GM21529 (cell line): ENCODE results near the gene C1QTNF6.

Experiments
- ATAC-seq: cut with Tn5 transposase; IDR thresholded peaks from one replicate; pipeline ENCODE4 v1.9.1; 2021; ENCODE audit not compliant: unreplicated experiment

The C1QTNF6 gene

DNA sequence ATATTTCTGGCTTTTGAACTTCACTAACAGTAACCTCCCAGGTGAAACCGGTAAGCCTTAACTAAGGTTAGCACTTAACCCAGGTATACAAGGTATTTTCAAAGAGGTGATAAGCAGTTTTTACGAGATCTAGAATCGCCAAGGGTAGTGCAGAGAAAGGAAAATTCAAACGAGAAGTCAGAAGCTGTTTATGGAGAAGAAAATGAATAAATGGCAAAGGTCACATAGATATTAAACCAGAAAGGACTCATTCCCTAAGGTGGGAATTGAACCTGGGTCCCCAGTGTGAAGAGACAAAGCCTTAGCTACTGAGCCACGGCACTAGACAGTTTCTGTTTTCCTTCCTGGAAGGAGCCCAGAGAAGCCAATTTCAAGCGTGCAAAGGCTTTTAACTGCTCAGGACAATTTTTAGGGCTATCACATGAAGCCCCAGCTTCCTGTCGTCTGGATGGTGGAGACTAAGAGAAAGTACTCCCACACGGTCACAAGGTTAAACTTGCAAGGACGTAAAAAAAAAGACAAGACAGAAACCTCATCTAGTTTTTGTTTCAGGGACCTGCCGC lies 5.7 kb upstream of the C1QTNF6 start:
- ATAC-seq, result peak; percentile 45

DNA sequence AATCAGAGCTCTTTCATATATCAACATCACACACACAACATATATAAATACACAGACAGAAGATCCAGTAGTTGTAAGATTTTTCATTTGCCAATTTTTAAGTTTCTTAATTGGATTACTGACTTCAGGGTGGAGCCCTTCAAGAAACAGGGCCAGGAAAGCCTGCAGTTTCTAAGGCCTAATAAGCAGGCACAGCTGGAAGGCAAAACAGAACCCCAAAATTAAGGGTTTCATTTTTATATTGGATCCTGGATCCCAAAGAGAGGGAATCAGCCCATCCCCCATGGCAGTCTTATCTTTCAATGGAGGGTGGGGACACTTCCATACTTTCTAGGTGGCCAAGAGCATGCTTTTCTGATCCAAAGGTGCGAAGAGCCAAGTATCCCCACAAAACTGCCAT lies 4.7 kb upstream of the C1QTNF6 start:
- no peak for ATAC-seq

DNA sequence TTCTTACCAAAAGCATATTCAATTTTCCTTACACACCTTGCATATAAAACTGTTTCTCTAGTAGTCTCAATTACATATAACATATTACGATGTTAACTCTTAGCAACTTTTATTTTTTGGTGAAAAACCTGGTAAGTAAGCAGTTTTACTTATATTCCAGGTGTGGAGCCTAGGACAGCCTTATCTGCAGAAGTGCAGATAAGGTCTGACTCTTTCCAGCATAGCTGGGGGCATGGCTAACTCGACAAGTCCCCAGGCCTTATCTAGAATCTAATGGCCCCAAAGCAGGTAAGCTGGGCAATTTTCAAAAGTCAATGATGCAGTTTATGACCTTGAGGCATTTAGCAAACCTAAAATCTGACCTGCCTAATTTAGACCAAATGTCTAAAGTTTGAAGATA lies 4.2 kb upstream of the C1QTNF6 start:
- no peak for ATAC-seq

DNA sequence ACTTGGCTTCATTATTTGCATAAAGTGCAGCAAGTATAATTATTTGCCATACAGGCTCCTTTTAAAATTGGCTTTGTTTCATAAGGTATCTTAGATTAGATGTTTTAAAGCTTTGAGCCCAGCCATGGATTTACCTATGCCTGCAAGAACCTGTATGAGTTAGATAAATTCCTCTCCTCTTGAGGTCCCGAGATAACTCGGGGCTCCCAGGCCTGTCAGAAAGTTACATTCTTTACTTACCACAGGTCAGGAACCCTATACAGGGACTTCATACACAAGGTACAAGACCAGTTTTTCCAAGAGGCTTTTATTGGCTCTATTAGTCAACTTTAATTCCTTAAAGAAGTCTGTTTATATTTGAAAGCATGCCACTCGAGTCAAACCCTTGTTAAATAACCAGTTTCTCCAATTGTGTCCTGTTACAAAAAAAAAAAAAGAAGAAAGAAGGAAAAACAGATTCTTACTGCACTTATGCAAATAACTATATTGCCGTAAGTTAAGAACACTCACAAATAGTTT lies 2.3 kb upstream of the C1QTNF6 start:
- no peak for ATAC-seq

DNA sequence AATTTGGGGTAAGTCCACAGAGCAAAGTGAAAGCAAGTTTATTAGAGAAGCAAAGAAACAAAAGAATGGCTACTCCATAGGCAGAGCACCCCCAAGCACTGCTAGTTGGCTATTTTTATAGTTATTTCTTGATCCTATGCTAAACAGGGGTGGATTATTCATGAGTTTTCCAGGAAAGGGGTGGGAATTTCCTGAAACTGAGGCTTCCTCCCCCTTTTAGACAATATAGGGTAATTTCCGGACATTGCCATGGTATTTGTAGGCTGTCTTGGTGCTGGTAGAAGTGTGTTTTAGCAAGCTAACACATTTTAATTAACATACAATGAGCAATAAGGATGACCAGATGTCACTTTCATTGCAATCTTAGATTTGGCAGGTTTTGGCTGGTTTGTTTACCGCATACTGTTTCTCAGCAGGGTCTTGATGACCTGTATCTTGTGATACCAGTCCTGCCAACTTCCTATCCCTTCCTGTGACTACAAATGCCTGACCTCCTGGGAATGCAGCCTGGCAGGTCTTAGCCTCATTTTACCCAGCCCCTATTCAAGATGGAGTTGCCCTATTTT lies 937 bp upstream of the C1QTNF6 start:
- no peak for ATAC-seq

DNA sequence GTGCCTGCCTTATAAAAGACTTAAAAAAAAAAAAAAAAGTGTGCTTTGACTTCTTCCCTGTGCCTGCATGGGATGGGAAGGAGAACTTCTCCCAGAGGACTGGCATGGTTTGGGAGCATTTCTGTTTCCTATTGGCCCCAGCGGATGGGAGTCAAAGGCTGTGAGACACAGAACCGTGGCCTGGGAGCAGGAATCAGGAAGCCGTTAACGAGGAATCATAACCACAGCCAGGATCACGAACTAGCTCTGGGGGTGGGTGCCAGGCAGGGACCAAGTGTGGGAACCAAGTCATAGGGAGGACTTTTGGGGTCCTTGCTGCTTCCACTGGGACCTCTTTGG lies 526 bp downstream of the C1QTNF6 start:
- ATAC-seq, result no peak

DNA sequence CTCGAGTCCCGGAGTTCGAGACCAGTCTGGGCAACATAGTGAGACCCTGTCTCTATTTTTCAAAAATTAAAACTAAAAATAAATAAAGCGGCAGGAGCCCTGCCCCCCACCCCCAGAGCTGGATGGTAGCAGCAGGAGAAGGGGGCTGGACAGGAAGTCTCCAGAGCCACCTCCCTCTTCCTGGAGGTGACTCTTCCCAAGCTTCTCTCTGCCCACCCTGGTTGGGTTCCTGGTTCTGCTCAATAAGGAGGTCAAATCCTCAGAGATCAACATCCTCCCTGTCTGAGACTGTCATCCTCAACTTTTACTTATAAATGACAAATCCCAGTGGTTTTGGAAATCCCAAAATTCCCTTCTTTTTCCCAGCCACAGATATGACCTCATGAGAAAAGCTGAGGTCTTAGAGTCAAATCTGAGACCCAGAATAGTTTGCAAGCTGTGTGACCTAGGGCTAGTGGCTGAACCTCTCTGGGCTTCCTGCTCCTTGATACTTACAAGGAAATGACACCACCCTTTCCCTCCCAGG lies 987 bp downstream of the C1QTNF6 start:
- no peak for ATAC-seq

DNA sequence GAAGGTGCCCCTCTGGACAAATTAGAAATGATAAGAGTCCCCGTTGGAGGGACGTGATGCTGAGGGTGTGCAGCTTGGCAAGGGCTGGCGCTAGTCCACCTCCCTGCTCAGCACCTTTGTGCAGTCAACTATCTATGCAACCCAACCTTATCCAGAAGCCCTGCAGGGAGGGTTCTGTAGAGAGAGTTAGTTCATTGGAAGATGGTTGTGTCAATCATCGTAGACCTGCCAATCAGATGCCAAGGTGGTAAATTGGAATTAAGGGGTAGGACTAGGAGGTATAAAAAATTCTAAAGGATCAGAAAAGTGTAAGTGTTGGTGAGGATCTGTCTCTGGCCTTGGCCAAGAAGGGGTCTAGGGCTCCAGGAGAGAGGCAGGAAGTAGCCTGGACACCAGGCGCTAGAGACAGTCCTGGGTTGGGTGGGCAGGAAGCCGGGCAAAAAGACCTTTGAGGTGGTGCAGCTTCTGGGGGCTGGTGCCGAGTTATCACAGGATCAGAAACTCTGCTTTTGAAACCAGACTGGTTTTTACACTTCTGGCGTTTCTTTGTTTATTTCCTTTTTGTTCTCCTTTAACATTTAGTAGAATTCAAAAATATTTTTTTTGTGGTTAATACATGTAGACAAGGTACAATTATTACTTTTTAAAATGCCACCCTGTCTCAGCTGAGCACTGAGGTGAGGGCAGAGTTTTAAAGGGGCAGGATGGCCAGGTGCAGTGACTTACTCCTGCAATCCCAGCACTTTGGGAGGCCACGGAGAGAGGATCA lies 1.6 kb downstream of the C1QTNF6 start:
- ATAC-seq, result no peak

DNA sequence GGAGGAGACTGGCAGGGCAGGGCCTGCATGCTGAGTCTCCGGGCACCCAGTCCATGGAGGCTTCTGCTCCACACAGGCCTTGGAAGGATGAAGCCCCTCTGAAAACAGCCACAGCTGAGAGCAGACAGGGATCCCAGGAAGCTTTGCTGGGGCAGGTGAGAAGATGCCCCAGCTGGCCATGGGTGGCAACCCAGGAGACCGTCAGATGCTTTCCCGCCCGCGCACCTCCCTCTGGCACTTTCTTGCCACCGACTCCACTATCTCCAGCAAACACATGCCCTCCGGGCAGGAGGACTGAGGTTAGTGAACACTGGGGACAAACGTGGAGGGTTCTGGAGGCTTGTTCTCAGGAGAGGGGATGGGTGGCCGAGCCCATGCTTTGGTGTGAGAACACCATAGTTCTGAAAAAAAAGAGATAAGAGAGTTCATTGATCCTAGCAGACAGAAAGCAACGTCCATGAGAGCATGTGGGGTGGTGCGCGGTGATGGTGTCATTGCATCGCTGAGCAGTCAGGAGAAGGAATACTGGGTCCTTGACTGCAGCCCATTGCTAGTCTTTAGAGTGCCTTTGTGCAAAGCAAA lies 2.3 kb downstream of the C1QTNF6 start:
- no peak for ATAC-seq

DNA sequence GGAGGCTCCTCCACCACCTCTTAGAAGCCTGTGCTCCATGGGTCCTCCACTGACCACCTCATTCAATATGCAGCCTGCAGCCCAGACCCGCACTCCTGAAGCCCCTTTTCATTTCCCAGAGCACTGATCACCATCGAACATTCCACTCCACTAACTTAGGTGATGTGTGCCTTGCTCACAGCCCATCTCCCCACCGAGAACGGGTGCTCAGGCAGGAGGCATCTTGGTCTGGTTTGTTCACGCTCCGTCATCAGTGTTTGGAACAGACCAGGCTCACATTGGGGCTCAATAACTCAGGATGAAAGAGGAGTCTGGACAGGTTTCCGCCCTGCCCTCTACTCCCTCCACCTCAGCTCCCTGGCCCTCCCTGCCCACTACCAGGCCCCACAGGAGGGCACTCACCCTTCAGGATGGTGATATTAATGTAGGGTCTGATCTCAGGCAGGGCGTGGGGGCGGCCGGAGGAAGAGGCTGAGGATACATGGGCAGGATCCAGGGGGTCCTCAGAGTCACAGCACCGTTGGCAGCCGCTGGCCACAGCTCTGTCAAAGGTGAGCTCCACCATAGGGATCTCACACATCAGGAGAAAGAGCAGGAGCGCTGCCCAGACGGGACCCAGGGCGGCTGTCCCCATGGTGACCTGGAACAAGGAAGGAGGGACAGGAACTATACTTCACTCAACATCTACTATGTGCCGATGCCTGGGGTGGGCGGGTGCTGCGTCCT lies 3.1 kb downstream of the C1QTNF6 start:
- no peak for ATAC-seq

DNA sequence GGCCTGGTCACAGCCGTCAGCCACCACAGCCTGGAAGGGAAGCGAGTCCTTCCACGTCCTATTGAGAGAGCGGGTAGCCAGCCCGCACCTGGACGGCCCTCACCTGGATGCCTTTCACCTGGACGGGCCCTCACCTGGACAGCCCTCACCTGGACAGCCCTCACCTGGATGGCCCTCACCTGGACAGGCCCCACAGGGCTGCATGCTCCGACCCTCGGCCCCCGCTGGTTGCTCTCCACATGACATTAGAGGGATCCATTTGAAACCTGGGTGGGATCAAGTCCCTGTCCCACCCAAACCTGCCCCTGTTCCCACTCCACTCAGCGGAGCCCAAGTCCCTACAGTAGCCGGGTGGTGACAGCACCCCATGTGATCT lies 3.7 kb downstream of the C1QTNF6 start:
- no peak for ATAC-seq

DNA sequence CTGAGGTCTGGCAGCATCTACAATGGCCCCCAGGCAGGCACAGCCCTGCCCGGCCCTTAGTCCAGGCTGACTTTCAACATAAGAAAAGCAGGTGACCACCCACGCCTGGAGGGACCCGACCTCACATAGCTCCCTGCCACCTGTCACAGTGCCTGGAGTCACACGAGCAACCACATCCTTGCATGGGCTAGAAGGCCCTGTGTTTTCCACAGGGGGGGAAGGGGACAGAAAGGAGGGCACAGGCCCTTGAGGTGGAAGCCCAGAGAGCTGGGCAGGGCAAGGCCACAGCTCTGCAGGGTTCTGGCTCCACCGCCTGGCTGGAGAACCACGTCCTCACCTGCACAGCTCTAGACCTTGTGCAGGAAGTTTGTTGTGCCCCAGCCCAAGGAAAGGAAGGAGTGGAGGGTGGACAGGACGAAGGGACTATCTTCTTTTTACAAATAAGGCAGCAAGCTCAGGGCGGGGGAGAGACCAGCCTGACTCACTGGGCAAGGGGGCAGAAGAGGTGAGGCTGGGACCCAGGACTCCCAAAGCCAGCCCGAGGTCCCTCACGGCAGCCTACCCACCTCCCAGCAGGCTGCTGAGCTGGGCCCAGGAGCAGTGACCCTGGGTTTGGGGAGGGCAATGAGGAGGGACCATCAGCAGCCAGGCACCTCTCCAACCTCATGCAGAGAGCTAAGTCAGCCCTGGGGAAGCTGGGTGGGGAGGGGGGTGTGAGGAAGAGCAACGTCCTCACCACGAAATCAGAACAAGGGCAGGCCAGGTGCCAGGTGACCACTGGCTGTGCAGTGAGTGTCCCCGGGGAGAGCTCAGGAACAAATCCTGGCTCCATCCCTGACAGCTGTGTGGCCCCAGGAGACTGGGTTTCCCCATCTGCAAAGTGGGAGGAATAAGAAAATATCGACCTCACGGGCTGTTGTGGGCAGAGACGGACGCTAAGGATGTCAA lies 4.3 kb downstream of the C1QTNF6 start:
- ATAC-seq, result no peak

DNA sequence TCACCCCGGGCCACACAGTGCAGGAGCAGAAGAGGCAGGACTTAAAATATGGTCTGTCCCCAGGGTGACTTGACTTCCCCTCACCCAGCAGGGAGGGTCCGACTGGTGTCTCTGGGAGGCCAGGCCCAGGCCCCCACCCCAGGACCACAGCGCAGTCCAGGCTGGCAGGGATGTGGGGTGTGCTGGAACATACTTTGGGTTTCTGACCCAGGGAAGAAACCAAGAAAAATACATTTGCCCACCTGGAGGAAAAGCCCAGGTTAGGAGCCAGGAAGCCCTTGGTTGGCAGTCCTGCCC lies 5.2 kb downstream of the C1QTNF6 start:
- no peak for ATAC-seq

DNA sequence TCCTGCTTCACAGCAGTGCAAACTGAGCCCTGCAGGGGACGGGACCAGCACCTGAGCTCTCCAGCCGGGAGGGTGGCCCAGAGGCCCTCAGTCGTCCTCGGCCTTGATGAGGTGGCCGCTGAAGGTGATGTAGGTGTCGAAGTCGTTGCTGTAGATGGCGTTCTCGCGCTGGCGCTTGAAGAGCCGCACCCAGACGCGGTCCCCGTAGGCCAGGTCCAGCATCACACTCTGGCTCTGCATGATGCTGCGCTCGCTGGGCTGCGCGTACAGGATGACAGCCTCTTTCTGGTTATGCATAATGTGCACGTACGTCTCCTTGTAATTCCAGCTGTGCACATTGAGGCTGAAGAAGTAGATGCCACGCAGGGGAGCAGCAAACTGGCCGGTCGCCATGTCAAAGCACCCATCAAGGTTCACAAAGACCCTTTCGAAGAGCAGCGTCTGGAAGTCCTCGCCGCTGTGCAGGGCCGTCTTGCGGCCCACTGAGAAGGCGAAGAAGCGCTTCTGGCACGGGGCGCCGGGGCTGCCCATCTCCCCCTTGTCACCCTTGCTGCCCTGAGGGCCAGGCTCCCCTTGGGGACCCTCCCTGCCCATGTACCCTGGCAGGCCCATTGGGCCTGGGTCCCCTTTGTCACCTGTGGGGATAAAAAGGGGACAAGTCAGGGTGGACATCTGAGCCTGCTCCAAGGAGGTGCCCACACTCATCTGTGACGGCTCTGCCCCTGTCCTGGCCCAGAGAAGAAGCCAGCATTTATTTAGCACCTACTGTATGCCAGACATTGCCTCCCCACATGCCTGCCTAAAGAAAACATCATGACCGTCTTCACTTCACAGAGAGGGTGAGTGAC lies 5.7 kb downstream of the C1QTNF6 start:
- no peak for ATAC-seq

DNA sequence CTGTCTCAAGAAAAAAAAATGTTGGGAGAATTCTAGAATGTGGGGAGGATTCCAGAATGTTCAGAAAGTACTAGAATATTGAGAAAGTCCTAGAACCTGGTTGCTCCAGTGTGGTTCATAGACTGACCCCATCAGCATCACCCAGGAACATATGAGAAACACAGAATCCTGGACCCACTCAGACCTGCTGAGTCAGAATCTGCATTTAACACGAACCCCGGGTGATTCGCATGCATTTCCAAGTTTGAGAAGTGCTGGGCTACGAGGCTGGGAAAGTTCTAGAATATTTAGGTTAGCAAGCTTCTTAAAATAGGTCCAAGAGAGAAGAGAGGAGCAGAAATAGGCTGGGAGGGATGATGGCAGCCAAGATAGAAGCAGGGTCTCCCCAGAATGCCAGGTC lies 6.4 kb downstream of the C1QTNF6 start:
- no peak for ATAC-seq

DNA sequence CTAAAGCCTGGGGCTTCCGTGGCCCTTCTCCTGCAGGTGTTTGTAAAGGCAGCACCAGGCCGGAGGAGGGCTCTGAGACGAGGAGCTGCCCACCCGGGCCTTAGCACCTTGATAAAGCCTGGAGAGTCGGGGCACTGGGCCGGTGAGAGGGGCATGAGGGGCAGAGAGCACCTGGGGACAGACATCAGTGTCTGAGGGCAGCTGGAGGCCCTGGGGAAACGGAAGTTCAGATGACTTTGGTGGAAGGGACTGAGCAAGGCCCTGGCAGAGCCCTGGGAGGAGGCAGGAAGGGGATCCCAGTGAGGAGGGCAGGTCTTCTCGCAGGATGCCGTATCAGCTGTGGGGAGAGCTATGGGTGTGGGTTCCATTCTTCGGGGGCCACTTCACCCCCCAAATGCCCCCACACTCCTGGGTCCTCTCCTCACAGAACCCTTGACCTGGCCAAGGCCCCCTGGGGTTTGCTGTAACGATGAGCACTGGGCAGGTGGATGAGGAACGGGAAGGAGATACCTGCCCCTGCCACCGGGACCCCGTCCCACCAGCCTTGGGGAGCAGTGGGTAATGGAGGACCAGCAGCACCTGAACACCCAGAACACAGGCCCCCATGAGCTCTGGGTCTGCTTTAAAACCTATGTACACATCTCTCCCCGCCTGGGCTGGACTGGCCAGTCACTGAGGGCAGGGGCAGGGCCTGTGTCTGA lies 7.4 kb downstream of the C1QTNF6 start:
- ATAC-seq, result no peak

DNA sequence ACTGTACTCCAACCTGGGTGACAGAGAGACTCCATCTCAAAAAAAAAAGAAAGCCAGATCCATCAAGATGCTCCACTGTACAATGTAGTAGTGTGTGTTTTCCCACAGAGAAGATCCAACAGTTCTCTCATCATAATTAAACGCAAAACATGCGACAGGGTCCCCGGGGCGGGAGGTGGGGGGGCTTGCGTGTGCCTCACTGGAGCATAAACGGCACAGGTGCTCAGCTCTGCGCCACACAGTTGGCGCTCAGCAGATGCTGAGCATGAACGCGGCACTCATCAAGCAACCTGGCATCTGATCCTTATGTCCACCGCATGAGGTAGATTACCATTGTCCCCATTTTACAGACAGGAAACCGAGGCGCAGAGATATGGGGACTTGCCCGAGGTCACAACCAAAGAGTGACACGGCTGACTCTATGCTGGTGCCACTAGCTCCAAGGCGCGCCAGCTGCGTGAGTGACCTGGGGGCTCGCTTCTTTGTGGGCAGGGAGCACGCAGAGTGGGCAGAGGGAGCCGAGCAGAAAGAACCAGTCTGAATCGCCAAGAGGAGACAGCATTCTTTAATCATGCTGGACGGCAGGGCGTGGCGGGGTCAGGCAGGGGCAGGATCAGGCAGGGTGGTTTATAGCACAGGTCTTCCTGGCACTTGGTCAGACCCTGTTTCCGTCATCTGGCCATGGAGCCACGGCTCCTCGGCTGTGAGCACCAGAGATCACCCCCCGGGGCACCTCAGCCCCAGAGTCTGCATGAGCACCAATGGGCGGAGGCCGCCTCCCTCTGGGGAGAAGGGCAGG lies 8.2 kb downstream of the C1QTNF6 start:
- no peak for ATAC-seq

DNA sequence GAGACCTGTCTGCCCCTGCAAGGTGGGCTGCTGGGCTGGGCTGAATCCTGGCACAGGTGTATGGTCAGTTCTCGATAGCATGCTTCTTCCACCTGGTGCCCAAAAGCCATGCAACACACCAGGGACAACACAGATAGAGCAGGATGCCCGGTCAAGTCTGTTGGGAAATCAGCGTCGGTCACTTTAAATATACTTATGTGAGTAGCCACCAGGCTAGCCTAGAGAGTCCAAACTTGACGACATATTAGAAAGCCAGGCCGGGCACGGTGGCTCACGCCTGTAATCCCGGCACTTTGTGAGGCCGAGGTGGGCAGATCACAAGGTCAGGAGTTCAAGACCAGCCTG lies 8.9 kb downstream of the C1QTNF6 start:
- no peak for ATAC-seq
